Stimulated activated CD4-positive, alpha-beta T cell treated with anti-CD3 and anti-CD28 coated beads, TNF-alpha, amount 100 ng/mL, for 48 hours (primary cell): Measurements from ENCODE around the gene TSPYL4.
"Not testable (repeated sequence)": the region's sequence is repeated elsewhere in the genome, so short reads cannot be mapped to it uniquely, and the experiment has no call there.

ENCODE experiments used
- DNase-seq, 3 donors: peaks; one replicate each; pipeline ENCODE4 v3.0.0-alpha.2; 2020; ENCODE audit warnings: low read depth in 3 of 3

TSPYL4 gene

GRCh38 chr6:116253505-116254296, at the start of gene TSPYL4:
TSPYL4 (minus strand) TSS chr6:116254075; CDS start chr6:116254008, 67 bp downstream.
- peak; percentile 77 to 84 (median 78) for DNase-seq

GRCh38 chr6:116301104-116301503, 47.2 kb upstream of the TSPYL4 start:
- DNase-seq = no peak

- DNase-seq = no peak
Observed at GRCh38 chr6:116300566-116300965, 46.7 kb upstream of the TSPYL4 start.

GRCh38 chr6:116298973-116299372, 45.1 kb upstream of the TSPYL4 start:
- no peak for DNase-seq

- no peak for DNase-seq
Observed at GRCh38 chr6:116298273-116298672, 44.4 kb upstream of the TSPYL4 start.

GRCh38 chr6:116292553-116292952, 38.7 kb upstream of the TSPYL4 start:
- DNase-seq = no peak

GRCh38 chr6:116291701-116292396, 38.0 kb upstream of the TSPYL4 start:
- no peak for DNase-seq

- DNase-seq = no peak
Observed at GRCh38 chr6:116290799-116291198, 36.9 kb upstream of the TSPYL4 start.

- no peak for DNase-seq
Observed at GRCh38 chr6:116289876-116290275, 36.0 kb upstream of the TSPYL4 start.

- DNase-seq = no peak
Observed at GRCh38 chr6:116287689-116288282, 33.9 kb upstream of the TSPYL4 start.

GRCh38 chr6:116286773-116287358, 33.0 kb upstream of the TSPYL4 start:
- no peak for DNase-seq

GRCh38 chr6:116284984-116285383, 31.1 kb upstream of the TSPYL4 start:
- DNase-seq = not testable (repeated sequence)

GRCh38 chr6:116283191-116283590, 29.3 kb upstream of the TSPYL4 start:
- DNase-seq = no peak

GRCh38 chr6:116282698-116283097, 28.8 kb upstream of the TSPYL4 start:
- no peak for DNase-seq

GRCh38 chr6:116280933-116281316, 27.1 kb upstream of the TSPYL4 start:
- no peak for DNase-seq

GRCh38 chr6:116280161-116280932, 26.5 kb upstream of the TSPYL4 start:
- DNase-seq = no peak

GRCh38 chr6:116279232-116280160, 25.6 kb upstream of the TSPYL4 start, which contains the start of gene TSPYL1:
TSPYL1 (minus strand) TSS chr6:116279930; CDS start chr6:116279830, 100 bp downstream.
- peak; percentile 84 to 89 (median 88) for DNase-seq

GRCh38 chr6:116278854-116279231, 25.0 kb upstream of the TSPYL4 start:
- DNase-seq = peak in 1 of 3 donors; percentile 13

GRCh38 chr6:116278481-116278829, 24.6 kb upstream of the TSPYL4 start:
- DNase-seq = no peak

GRCh38 chr6:116277124-116277523, 23.2 kb upstream of the TSPYL4 start:
- no peak for DNase-seq
